HL-60 (cell line): ENCODE results near the gene GJA1.

Experiments used
- DNase-seq, 2 experiments: peaks; one replicate each; pipeline ENCODE4 v3.0.0-alpha.2; 2010 to 2020; ENCODE audit warnings: low read depth in 1 of 2, low spot score in 1 of 2
- H3K27ac ChIP-seq: fragments of 250-450 bp; sonication (Bioruptor Pico); replicated peaks from 2 replicates; pipeline ENCODE4 v1.5.1; 2020; ENCODE audit warnings: mild to moderate bottlenecking, moderate library complexity
- H3K27me3 ChIP-seq: fragments of 250-450 bp; sonication (Bioruptor Pico); 2 replicates; pipeline ENCODE4 v1.5.1; 2021; ENCODE audit warnings: mild to moderate bottlenecking, moderate library complexity; ENCODE audit not compliant: insufficient read depth, poor library complexity, severe bottlenecking
- H3K4me3 ChIP-seq: replicated peaks from 2 replicates; pipeline ENCODE4 v1.5.1; 2011; ENCODE audit warnings: mild to moderate bottlenecking, control low read depth, low read length; ENCODE audit not compliant: insufficient read depth
- CTCF ChIP-seq: IDR thresholded peaks from one replicate; pipeline ENCODE4 v1.5.1; 2011; ENCODE audit warnings: low read length, control low read depth, inconsistent platforms; ENCODE audit not compliant: insufficient read depth
- GABPA ChIP-seq: IDR thresholded peaks from 2 replicates; pipeline ENCODE4 v1.6.1; 2012; ENCODE audit warnings: low read depth
- POLR2AphosphoS5 ChIP-seq: IDR thresholded peaks from 2 replicates; pipeline ENCODE4 v1.6.1; 2012; ENCODE audit warnings: low read depth
- REST ChIP-seq: IDR thresholded peaks from 2 replicates; pipeline ENCODE4 v1.6.1; 2012; ENCODE audit warnings: low read depth; ENCODE audit not compliant: insufficient replicate concordance
- SPI1 ChIP-seq: IDR thresholded peaks from 2 replicates; pipeline ENCODE4 v1.6.1; 2012; ENCODE audit warnings: low read depth, mild to moderate bottlenecking, borderline replicate concordance

Gene GJA1

DNA sequence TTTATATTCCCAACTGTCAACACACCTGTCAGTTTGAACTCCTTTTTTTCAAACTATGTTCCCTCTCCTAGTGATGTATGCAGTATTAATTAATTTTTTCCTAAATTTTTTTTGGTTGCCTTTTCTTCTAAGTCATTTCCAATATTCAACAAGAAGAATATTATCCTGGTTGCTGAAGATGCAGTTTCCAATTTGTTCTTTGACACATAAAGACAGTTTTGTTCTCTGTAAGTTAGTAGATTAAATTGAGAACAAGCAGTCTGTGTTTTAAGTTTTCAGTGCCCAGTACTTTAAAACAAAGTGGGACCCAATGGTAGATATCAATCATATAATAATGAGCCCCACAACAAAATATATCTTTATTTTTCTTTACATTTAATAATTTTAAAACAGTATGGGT, 47.3 kb downstream of the GJA1 start:
- no peak for TF ChIP-seq CTCF
- no peak for TF ChIP-seq REST
- no peak for TF ChIP-seq POLR2AphosphoS5
- no peak for TF ChIP-seq SPI1
- no peak for TF ChIP-seq GABPA
- no peak overlapping the region for H3K4me3 ChIP-seq
- H3K27me3 ChIP-seq = no peaks in the 10 kb centered on the region
- no peak for DNase-seq
- H3K27ac ChIP-seq = no peak overlapping the region

DNA sequence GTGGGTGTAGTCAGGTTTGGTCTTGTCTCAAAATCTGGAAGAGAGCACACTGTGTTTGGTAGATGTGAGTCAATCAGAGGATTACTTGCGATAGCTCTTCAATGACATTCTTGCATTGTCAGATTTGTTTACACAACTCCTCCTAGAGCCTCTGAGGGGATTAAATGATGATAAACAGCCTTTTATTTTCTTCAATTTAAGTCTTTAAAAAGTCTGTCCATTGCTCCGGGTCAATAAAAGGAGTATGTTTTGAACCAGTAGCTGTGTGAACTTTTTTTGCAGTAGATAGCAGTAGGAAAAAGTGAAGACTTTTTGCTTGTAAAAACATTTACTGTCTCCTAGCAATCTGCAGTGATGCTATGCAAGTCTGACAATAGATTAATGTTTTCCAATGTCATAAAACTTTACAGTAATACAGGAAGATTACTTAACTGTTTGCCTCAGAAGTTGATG, 49.9 kb downstream of the GJA1 start:
- no peak overlapping the region for H3K4me3 ChIP-seq
- H3K27ac ChIP-seq = no peak overlapping the region
- no peak for TF ChIP-seq POLR2AphosphoS5
- TF ChIP-seq GABPA = no peak
- no peak for TF ChIP-seq SPI1
- TF ChIP-seq REST = no peak
- TF ChIP-seq CTCF = no peak
- DNase-seq = no peak
- H3K27me3 ChIP-seq = no peaks in the 10 kb centered on the region

DNA sequence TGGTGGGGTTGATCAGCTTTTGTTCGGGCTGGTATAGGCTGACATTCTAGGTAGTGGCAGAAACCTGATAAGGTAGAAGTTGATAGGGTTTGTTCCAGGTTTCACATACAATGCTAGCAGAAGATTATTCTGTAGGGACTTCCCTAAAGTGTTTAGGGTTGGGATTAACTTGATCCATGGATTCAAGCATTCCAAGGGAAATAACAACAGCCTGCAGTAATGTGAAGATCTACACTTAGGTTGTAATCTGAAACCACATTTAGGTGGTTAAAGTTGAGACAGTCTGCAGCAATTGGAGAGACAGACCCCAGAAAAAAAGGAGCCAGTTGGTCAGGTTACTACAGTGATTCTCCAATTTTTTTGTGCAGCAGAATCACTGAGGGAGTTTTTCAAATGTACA, 56.1 kb downstream of the GJA1 start:
- H3K27ac ChIP-seq = no peak overlapping the region
- H3K27me3 ChIP-seq = no peaks in the 10 kb centered on the region
- no peak for TF ChIP-seq GABPA
- TF ChIP-seq POLR2AphosphoS5 = no peak
- TF ChIP-seq REST = no peak
- no peak overlapping the region for H3K4me3 ChIP-seq
- no peak for DNase-seq
